ENCODE measurements around the gene IKZF3.

IKZF3 gene

DNA sequence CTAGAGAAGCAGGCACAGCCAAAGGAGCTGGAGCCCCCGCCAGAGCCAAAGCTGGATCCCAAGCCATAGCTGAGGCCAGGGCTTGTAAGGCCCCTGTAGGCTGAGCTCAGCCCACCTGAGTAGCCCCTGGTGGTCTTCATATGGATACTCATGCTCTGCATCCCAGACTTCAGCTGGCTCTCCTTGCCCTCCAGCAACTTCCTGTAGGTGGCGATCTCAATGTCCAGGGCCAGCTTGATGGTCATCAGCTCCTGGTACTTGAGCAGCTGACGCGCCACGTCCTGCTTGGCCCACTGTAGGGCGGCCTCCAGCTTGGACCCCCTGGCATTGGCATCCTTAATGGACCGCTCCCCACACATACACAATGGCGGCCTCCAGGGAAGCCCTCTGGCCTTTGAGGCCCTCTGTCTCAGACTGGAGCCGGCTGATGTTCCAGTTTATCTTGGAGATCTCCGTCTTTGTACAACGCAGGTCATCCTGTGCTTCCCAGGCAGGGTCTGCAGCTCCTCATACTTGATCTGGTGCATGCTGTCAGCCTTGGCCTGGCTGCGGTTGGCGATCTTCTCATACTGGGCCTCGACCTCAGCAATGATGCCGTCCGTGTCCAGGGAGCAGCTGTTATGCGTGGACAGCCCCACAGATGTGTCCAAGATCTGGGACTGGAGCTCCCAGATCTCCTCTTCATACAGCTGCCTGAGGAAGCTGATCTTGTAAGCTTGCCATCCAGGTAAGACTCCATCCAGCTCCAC, 28.9 kb downstream of the IKZF3 start:
- Histone ChIP-seq H3K79me2 (no peaks in the 10 kb centered on the region), H2AFZ (no peak overlapping the region), H3K27ac (no peak overlapping the region), H3K4me2 (ENCODE audit: low read length) (no peak overlapping the region), H3K4me1 (no peaks in the 10 kb centered on the region), H3K27me3 (ENCODE audit: control insufficient read depth, insufficient read depth, low read length) (no peaks in the 10 kb centered on the region), H3K9me3 (ENCODE audit: control insufficient read depth, low read length) (no peaks in the 10 kb centered on the region), H3K36me3 (ENCODE audit: control insufficient read depth, insufficient read depth, low read length) (no peaks in the 10 kb centered on the region), H3K4me3 (ENCODE audit: low read depth, low read length) (no peak overlapping the region), H3K9ac (no peak overlapping the region)
- TF ChIP-seq, protein P1, sequence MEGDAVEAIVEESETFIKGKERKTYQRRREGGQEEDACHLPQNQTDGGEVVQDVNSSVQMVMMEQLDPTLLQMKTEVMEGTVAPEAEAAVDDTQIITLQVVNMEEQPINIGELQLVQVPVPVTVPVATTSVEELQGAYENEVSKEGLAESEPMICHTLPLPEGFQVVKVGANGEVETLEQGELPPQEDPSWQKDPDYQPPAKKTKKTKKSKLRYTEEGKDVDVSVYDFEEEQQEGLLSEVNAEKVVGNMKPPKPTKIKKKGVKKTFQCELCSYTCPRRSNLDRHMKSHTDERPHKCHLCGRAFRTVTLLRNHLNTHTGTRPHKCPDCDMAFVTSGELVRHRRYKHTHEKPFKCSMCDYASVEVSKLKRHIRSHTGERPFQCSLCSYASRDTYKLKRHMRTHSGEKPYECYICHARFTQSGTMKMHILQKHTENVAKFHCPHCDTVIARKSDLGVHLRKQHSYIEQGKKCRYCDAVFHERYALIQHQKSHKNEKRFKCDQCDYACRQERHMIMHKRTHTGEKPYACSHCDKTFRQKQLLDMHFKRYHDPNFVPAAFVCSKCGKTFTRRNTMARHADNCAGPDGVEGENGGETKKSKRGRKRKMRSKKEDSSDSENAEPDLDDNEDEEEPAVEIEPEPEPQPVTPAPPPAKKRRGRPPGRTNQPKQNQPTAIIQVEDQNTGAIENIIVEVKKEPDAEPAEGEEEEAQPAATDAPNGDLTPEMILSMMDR (IDR thresholded peaks at IDR 0.05), result no peak

DNA sequence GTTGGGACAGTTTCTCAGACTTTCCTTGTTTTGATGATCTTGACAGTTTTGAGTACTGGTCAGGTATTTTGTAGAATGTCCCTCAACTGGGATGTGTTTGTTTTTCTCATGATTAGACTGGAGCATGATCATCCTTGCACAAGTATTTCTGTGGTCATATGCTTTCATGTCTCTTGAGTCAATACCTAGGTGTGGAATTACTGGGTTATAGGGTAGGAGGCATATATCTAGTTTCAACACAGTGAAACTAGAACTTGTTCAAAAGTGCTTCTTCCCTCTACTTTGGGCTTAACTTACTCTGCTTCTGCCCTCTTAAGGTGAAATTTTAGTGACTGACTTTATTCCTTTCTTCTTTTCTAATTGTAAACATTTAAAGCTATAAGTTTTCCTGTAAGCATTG, 30.1 kb downstream of the IKZF3 start:
- Histone ChIP-seq H3K9me3 (ENCODE audit: control insufficient read depth, low read length) (no peaks in the 10 kb centered on the region), H3K79me2 (no peaks in the 10 kb centered on the region), H2AFZ (no peak overlapping the region), H3K36me3 (ENCODE audit: control insufficient read depth, insufficient read depth, low read length) (no peaks in the 10 kb centered on the region), H3K4me1 (no peaks in the 10 kb centered on the region), H3K4me3 (ENCODE audit: low read depth, low read length) (no peak overlapping the region), H3K9ac (no peak overlapping the region), H3K27me3 (ENCODE audit: control insufficient read depth, insufficient read depth, low read length) (no peaks in the 10 kb centered on the region), H3K4me2 (ENCODE audit: low read length) (no peak overlapping the region), H3K27ac (no peak overlapping the region)
- TF ChIP-seq, protein P1 (IDR thresholded peaks at IDR 0.05), result no peak

- Histone ChIP-seq H3K4me1 (no peaks in the 10 kb centered on the region), H3K9me3 (ENCODE audit: control insufficient read depth, low read length) (no peaks in the 10 kb centered on the region), H3K36me3 (ENCODE audit: control insufficient read depth, insufficient read depth, low read length) (no peaks in the 10 kb centered on the region), H3K79me2 (no peaks in the 10 kb centered on the region), H3K27me3 (ENCODE audit: control insufficient read depth, insufficient read depth, low read length) (no peaks in the 10 kb centered on the region), H2AFZ (no peak overlapping the region), H3K4me2 (ENCODE audit: low read length) (no peak overlapping the region), H3K27ac (no peak overlapping the region), H3K9ac (no peak overlapping the region), H3K4me3 (ENCODE audit: low read depth, low read length) (no peak overlapping the region)
- TF ChIP-seq, protein P1 (IDR thresholded peaks at IDR 0.05), result no peak
Observed at GRCh38 chr17:39831588-39831987, 32.5 kb downstream of the IKZF3 start.

GRCh38 chr17:39828443-39828842, 35.7 kb downstream of the IKZF3 start:
- Histone ChIP-seq H3K27ac (no peak overlapping the region), H3K9ac (no peak overlapping the region), H3K79me2 (no peaks in the 10 kb centered on the region), H3K4me2 (ENCODE audit: low read length) (no peak overlapping the region), H2AFZ (no peak overlapping the region), H3K4me1 (no peaks in the 10 kb centered on the region), H3K4me3 (ENCODE audit: low read depth, low read length) (no peak overlapping the region), H3K9me3 (ENCODE audit: control insufficient read depth, low read length) (no peaks in the 10 kb centered on the region), H3K36me3 (ENCODE audit: control insufficient read depth, insufficient read depth, low read length) (no peaks in the 10 kb centered on the region), H3K27me3 (ENCODE audit: control insufficient read depth, insufficient read depth, low read length) (no peaks in the 10 kb centered on the region)
- TF ChIP-seq, protein P1 (IDR thresholded peaks at IDR 0.05), result no peak

GRCh38 chr17:39826334-39826733, 37.8 kb downstream of the IKZF3 start:
- H3K27me3 ChIP-seq (ENCODE audit: control insufficient read depth, insufficient read depth, low read length), result no peaks in the 10 kb centered on the region
- no peaks in the 10 kb centered on the region for H3K36me3 ChIP-seq (ENCODE audit: control insufficient read depth, insufficient read depth, low read length)
- no peak overlapping the region for H2AFZ ChIP-seq
- H3K4me1 ChIP-seq, result no peaks in the 10 kb centered on the region
- H3K27ac ChIP-seq, result no peak overlapping the region
- H3K4me3 ChIP-seq (ENCODE audit: low read depth, low read length), result no peak overlapping the region
- H3K4me2 ChIP-seq (ENCODE audit: low read length), result no peak overlapping the region
- TF ChIP-seq, protein P1 (IDR thresholded peaks at IDR 0.05), result no peak
- H3K9ac ChIP-seq, result no peak overlapping the region
- H3K9me3 ChIP-seq (ENCODE audit: control insufficient read depth, low read length), result no peaks in the 10 kb centered on the region
- no peaks in the 10 kb centered on the region for H3K79me2 ChIP-seq

All from parathyroid adenoma (tissue), 2 donors.